T1000 (cell line): Measurements from ENCODE around the gene MNT.
"Not testable (repeated sequence)": the region's sequence is repeated elsewhere in the genome, so short reads cannot be mapped to it uniquely, and the experiment has no call there.

Source experiments
- DNase-seq: peaks from one replicate; lab custom pipeline; 2025; ENCODE audit warnings: mixed read lengths; lab: John Stamatoyannopoulos, UW

Gene MNT, protein sequence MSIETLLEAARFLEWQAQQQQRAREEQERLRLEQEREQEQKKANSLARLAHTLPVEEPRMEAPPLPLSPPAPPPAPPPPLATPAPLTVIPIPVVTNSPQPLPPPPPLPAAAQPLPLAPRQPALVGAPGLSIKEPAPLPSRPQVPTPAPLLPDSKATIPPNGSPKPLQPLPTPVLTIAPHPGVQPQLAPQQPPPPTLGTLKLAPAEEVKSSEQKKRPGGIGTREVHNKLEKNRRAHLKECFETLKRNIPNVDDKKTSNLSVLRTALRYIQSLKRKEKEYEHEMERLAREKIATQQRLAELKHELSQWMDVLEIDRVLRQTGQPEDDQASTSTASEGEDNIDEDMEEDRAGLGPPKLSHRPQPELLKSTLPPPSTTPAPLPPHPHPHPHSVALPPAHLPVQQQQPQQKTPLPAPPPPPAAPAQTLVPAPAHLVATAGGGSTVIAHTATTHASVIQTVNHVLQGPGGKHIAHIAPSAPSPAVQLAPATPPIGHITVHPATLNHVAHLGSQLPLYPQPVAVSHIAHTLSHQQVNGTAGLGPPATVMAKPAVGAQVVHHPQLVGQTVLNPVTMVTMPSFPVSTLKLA

DNA sequence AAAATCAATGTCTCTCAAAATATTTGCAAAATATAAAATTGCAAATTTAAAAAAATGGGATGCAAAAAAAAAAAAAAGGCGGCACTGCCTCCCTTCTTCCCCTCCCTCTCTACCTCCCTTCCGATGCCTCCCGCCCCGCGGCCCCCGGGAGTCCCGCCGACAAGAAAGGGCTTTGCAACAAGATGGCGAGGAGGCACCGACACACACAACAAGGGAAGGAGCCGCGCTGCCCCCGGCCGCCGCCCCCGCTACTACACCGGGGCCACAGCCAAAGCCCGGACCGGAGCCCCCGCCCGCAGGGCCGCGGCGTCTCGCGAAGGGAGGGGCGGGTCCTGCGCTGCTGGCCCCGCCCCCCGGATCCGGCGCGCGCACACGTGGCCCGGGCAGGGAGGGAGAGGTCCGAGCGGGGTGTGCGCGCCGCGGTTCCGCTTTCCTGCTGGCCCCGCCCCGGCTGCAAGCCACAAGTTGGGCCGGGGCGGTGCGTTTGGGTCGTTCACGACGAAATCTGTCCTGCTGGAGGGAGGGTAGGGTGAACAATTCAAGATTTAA is at the start of gene MNT:
Gene MNT, minus strand, starts transcription at position 184 of the 549 bp plus-strand sequence. CDS start 348 bp downstream, outside the sequence.
- DNase-seq = peak; percentile 97

DNA sequence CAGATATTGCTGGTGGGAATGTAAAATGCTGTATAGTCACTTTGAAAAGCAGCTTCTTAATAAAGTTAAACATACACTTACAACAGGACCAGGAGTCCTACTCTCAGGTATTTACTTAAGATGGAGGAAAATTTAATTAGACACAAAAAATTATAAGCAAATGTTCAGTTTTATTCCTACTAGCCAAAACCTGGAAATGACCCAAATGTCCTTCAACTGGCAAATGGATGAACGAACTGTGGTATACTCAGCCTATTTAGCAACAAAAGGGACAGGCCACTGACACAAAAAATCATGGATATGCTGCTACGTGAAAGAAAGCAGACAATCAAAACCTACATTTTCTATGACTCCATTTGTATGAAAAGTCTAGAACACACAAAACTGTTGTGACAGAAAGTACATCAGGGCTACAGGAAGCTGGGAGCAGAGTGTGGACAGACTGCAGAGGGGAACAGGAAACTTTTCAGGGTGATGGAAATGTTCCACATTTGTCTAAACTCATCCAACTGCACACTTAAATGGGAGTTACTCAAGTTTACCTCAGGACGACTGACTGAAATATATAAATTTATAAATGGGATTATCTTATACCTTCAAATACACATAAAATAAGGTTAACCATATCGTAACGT is 49.3 kb upstream of the MNT start:
- no peak for DNase-seq

DNA sequence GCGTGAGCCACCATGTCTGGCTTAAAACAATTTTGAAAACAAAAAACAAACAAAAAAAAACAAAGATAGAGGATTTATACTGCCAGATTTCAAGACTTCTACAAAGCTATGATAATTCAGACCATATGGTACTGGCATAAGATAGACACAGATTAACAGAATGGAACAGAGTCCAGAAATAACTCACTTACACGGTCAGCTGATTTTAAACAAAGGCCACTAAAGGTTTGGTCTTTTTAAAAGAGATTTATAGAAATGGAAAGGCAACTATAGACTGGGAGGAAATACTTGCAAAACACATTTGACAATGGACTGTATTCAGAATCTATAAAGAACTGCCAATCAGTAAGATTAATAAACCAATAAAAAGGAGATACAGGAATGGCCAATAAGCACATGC is 48.6 kb upstream of the MNT start:
- no peak for DNase-seq

DNA sequence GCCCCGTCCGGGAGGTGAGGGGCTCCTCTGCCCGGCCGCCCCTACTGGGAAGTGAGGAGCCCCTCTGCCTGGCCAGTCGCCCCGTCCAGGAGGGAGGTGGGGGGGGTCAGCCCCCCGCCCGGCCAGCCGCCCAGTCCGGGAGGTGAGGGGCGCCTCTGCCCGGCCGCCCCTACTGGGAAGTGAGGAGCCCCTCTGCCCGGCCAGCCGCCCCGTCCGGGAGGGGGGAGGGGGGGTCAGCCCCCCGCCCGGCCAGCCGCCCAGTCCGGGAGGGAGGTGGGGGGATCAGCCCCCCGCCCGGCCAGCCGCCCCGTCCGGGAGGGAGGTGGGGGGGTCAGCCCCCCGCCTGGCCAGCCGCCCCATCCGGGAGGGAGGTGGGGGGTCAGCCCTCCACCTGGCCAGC is 46.6 kb upstream of the MNT start:
- not testable (repeated sequence) for DNase-seq

DNA sequence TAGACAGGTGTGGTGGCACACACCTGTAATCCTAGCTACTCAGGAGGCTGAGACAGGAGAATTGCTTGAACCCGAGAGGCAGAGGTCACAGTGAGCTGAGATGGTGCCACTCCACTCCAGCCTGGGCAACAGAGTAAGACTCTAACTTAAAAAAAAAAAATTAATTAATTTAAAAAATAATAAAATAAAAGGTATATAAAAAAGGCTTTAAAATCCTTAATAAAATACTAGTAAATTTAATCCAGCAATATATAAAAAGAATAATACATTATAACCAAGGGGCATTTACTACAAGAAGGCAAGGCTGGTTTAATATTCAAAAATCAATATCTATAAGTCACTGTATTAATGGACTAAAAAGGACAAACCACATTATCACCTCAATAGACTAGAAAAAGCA is 44.8 kb upstream of the MNT start:
- DNase-seq = no peak

DNA sequence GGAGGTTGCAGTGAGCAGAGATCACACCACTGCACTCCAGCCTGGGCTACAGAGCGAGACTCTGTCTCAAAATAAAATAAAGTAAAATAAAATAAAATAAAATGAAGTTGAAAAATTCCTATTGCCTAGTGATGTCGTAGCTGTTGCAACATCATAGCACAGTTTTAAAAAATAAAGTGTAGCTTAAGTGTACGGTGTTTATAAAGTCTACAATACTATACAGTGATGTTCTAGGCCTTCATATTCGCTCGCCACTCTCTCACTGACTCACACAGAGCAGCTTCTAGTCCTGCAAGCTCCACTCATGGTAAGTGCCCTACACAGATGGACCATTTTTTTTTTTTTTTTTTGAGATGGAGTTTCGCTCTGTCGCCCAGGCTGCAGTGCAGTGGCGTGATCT is 43.5 kb upstream of the MNT start:
- DNase-seq = no peak

DNA sequence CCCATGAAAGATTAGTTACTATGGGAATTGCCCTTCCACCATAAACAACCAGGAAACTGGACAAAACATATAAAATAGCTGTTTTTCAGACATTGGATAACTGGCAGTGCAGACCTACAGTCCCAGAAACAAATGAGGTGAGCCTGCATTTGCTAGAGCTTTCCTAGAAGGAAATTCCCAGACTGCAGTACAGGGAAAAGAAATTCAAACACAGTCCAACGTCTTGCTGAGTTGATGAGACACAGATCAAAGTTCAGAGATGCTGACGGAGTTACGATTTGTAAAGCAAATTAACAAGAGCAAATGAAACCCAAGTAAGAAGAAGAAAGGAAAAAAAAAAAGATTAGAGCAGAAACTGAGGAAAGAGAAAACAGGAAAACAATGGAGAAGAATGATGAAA is 41.3 kb upstream of the MNT start:
- no peak for DNase-seq

DNA sequence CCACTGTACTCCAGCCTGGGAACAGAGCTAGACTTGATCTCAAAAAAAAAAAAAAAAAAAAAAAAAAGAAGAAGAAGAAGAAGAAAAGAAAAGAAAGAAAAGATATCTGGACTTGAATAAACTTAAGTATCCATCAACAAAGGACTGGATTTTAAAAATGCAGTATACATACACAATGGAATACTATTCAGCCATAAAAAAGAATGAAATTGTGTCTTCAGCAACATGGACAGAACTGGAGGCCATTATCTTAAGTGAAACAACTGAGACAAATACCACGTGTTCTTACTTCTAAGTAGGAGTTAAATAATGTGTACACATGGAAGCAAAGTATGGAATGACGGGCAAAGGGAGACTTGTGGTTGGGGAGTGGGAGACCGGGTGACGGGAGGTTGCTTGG is 40.1 kb upstream of the MNT start:
- DNase-seq = no peak

DNA sequence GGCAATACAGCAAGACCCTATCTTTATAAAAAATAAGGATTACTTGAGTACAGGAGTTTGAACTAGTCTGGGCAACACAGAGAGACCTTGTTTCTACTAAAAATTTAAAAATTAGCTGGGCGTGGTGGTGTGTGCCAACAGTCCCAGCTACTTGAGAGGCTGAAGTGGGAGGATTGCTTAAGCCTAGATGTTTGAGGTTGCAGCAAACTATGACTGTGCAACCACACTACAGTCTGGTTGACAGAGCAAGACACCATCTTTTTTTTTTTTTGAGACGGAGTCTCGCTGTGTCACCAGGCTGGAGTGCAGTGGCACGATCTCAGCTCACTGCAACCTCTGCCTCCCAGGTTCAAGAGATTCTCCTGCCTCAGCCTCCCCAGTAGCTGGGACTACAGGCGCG is 39.1 kb upstream of the MNT start:
- DNase-seq = not testable (repeated sequence)

DNA sequence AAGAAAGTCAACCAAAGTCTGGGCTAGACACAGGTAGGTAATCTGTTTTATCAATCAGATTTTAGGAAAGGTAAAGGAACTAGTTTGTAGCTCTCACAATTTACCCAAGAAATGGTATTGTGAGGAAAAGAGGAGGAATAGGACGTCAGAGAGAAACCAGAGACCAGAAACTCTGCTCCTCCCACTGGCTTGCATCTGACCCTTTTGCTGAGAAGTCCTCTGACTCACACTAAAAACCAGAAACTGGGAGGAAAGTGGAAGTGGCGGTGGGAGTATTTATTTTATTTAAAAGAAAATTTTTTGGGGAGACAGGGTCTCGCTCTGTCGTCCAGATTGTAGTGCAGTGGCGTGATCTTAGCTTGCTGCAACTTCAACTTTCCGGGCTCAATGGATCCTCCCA is 38.0 kb upstream of the MNT start:
- DNase-seq = no peak

DNA sequence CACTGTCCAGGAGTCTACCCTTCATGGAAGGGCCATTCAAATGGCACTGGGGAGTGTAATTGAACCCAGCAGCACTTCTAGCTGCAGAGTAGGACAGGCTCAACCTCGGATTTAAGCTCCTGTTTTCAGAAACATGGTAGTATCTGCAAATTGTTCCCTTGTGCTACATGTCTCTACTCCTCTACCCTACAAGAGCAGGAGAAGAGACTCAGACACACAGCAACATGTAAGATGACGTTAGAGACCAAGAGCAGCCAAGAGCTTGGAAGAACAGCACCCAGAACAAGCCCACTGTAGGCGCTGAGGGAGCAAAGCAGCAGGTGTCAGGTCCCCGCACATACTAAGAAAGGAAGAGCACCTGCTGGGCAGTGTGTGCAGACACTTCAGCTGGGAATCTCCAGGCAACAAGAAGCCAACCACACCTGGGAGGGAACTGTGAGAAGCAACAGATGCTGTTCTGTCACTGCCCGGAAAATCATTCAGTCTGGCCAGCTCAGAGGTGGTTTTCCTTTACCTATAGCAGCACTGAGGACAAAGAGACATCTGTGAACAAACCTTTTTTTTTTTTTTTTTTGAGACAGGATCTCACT is 35.6 kb upstream of the MNT start:
- DNase-seq = no peak

DNA sequence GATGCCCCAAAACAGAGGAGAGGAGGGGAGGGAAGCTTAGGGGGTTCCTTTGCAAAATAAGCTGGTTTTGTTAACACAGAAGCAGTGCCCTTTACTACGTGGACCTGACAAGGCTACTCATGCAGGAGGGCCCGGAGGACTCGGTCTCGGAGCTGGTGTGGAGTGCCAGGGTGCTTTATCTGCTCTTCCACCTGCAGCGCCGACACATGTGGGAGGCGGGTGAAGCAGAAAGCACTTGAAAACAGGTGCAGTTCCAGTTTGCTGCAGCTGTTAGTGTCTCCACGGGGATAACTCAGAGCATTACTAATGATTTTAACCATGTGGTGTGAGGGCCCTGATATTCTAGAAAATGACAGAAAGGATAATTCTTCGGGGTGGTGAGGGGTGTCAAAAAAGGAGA is 35.0 kb upstream of the MNT start:
- no peak for DNase-seq

DNA sequence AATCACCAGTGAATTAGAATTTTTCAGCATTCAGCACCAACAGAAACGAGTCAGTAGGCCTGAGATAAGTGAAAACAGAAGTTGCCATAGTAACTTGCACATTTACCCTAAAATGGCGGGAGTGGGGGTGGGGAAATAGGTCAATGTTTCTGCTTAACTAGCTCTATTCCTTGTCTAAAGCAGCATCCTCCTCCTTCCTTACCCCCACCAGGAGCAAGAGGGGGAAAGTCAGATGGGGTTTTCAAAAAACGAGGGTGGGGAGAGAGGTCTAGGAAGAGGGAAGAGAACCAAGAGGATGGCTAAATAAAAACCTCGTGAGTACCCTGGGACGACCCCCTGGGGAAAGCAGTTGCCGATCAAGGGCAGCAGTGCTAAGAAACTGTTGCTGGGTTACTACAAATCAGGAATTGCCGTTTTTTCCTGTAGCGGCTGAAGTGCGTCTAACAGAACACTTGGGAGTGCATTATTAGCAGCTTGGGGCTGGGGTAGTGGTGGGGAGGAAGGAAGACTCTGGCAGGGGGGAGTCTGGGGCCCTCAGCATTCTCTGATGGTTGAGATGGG is 34.4 kb upstream of the MNT start:
- DNase-seq = no peak

DNA sequence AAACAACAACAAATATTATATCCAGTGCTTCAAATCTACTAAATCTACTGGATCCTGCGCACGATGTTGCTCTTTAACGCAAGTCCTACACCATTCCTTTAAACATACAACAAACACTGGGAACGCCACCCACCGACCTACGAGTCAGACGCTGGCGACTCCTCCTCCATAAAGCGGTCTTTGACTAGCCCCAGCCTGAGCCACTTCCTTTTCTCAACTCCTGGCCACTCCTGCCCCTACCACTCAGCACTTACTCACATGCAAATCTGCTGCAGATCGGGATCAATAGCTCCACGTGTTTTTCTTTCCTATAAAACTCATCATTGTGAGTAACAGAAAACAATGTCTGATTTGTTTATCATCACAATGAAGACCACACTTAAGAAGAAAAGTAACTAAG is 32.8 kb upstream of the MNT start:
- peak; percentile 21 for DNase-seq

DNA sequence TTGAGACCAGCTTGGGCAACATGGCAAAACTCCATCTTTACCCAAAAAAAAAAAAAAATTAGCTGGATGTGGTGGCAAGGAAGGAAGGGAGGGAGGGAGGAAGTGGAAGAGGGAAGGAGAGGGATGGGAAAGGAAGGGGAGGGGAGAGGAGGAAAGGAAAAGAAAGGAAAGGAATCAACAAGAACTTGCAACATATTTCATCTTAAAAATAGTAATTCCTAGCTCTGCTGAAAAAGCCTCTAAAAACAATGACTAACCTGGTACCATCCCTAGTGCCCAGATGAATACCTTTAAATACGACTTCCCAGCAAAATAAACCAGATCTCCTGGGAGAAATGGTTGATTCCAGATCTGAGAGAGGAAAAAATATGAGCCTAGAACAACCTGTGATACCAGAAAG is 27.1 kb upstream of the MNT start:
- DNase-seq = no peak

DNA sequence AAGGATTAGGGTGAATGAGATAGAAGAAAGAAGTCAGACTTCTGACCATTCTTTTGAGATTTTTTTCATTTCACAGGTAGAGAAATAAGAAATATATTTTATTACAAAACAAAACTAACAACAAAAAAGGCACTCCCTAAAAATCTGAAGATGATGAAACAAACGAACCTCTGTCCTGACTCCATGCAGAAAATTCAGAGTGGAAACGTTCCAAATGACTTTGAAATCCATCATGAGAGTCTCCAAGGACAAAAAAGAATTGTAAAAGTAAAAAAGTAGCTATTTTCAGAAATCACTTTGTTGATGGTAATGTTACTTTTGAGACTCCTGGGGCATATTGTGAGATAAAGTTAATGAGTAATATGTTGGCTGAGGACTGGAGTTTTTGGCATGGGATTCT is 26.4 kb upstream of the MNT start:
- no peak for DNase-seq

DNA sequence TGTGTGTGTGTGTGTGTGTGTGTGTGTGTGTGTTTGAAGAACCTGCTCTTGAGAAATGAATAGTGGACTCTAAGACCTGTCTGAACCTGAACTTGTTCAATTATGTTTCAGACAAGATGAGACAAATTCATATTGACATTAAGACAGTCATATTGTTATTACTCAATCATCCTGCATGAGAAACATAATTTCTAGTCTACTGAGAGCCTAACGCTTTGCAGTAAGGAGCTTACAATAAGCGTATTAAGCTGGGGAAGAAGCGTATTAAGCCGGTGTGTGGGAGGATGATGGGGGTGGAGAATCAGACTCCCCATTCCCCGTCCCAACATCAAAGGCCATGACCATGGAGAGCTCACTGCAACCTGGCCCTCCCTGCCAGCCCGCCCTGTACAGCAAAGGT is 22.4 kb upstream of the MNT start:
- DNase-seq = no peak

DNA sequence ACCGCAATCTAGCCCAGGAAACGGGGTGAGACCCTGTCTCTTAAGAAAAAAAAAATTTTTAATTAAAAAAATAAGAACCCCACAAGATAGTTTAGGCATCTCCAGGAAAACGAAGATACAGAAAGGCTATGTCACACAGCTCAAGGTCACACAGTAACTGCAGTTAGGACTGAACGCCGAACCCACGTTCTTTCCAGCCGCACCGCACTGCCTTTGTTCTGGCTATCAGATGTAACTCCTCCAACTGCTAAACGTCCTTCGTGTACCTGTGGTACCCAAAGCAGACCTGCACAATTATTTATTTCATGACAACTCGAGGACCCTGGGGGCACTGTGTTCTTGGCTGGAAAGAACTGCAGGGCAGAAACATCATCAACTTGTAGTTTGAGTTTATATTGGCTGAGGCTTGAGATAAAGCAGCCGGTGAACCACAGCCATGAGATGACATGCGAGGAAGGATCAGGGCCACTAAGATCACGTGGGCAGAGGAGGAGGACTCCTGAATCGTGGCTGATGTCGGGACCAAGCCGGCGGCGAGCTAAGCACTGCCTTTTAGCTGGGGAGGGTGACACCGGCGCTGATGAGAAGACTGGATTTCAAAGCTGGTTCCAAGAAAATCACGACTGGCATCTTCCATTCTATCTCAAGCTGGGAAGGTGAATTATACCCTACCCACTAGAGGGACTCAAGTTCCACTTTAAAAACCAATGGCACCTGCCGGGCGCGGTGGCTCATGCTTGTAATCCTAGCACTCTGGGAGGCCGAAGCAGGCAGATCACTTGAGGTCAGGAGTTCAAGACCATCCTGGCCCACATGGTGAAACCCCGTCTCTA is 20.7 kb upstream of the MNT start:
- DNase-seq = no peak

DNA sequence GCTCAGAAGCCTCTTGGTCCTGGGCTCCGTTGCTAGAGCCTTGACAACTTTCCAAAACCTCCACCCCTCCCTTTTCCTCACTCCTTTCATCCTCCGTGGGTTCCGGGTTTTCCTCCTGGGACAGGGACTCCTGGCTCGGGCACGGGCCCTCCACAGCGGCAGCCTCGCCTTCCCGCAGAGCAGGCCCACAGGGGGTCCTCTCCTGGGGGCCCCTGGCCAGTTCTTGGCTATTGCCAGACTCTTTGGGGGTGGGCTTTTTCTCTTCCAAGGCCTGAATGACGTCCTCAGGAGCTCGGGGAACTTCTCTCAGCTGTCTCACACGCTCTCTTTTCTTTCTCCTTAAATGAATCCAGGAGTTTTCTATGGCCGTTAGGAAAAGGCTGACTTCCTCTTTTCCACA is 19.3 kb upstream of the MNT start:
- no peak for DNase-seq

DNA sequence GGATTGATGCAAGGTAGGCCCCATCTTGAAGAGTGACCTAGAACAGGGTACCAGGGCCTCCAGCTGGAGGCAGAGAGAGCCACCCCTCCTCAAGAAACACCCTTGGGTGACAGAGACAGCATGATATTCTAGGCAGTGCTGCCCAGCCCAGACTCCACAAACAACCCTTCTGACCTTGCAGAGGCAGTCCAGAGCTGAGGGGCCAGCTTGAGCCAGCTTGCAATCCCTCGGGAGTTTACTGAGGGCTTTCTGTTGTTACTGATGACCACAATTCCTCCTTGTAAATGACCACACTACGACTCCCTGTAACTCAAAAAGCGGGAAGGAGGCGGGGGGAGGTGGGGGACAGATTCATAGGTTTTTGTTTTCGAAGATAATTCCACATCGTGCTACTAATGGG is 18.6 kb upstream of the MNT start:
- DNase-seq = no peak

DNA sequence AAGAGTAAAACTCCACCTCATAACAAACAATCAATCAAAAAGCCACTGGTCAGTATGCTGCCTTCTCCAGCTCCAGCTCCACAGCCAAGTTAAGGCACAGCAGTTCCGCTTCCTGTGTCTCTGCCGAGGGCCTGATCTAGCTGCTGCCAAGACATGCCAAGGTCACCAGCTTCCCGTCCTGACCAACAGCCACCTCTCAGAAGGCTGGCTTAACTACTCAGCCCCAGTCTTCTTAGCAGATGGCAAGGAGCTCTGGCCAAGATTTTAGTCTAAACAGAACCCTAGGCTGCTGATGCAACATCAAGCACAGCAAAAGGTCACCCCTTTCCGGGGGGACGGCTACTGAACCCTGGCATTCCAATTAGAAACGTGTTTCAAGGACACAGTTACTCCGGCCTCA is 17.7 kb upstream of the MNT start:
- DNase-seq = no peak
